GM23338 (cell line): Measurements from ENCODE around the gene ERC2. TPM values are rescaled to one million over a fixed set of nuclear protein-coding genes. Genes with fewer than 3 reads are reported as not detected.

ENCODE experiments used
- ATAC-seq: fragments of 200-7000 bp; cut with Tn5 transposase; 3 replicates; pipeline ENCODE4 v1.9.1; 2020
- DNase-seq: peaks from one replicate; pipeline ENCODE4 v3.0.0-alpha.2; 2015; ENCODE audit warnings: low spot score
- H2AFZ ChIP-seq: fragments of 200-600 bp; sonication (generic); 2 replicates; pipeline ENCODE4 v1.8.0; 2016; ENCODE audit warnings: antibody characterized with exemption, mild to moderate bottlenecking, moderate library complexity
- H3F3A ChIP-seq: fragments of 200-600 bp; sonication (generic); replicated peaks from 2 replicates; pipeline ENCODE4 v1.8.0; 2017; ENCODE audit warnings: antibody characterized with exemption, mixed run types, low read depth
- H3K27ac ChIP-seq: fragments of 200-600 bp; sonication (generic); 2 replicates; pipeline ENCODE4 v1.6.1; 2016; ENCODE audit warnings: low read depth
- H3K27me3 ChIP-seq: fragments of 200-600 bp; sonication (generic); 2 replicates; pipeline ENCODE4 v1.8.0; 2016; ENCODE audit warnings: mild to moderate bottlenecking, mixed run types, moderate library complexity; ENCODE audit not compliant: insufficient read depth
- H3K36me3 ChIP-seq: fragments of 200-600 bp; sonication (generic); 2 replicates; pipeline ENCODE4 v1.8.0; 2016; ENCODE audit warnings: mild to moderate bottlenecking; ENCODE audit not compliant: insufficient read depth
- H3K4me1 ChIP-seq: fragments of 200-600 bp; sonication (generic); 2 replicates; pipeline ENCODE4 v1.8.0; 2016; ENCODE audit warnings: mild to moderate bottlenecking, moderate library complexity; ENCODE audit not compliant: insufficient read depth
- H3K4me2 ChIP-seq: fragments of 200-600 bp; sonication (generic); 2 replicates; pipeline ENCODE4 v1.7.1; 2017; ENCODE audit warnings: mixed run types
- H3K4me3 ChIP-seq: fragments of 200-600 bp; sonication (generic); 2 replicates; pipeline ENCODE4 v1.6.1; 2016; ENCODE audit warnings: mixed run types
- H3K79me2 ChIP-seq: fragments of 200-600 bp; sonication (generic); replicated peaks from 2 replicates; pipeline ENCODE4 v1.8.0; 2017; ENCODE audit warnings: mild to moderate bottlenecking; ENCODE audit not compliant: insufficient read depth
- H3K9me2 ChIP-seq: fragments of 200-600 bp; sonication (generic); 2 replicates; pipeline ENCODE4 v1.8.0; 2017; ENCODE audit not compliant: insufficient read depth
- H4K20me1 ChIP-seq: fragments of 200-600 bp; sonication (generic); replicated peaks from 2 replicates; pipeline ENCODE4 v1.8.0; 2017; ENCODE audit warnings: mild to moderate bottlenecking; ENCODE audit not compliant: insufficient read depth
- H3K27ac Mint-ChIP-seq: 2 replicates; pipeline ENCODE4 v1.8.0; 2020; ENCODE audit warnings: inconsistent platforms, mild to moderate bottlenecking, moderate library complexity, mixed read lengths
- H3K27me3 Mint-ChIP-seq: 3 replicates; pipeline ENCODE4 v1.8.0; 2022; ENCODE audit warnings: low read depth, mild to moderate bottlenecking, moderate library complexity, mixed read lengths, inconsistent platforms; ENCODE audit not compliant: insufficient read depth, poor library complexity
- H3K36me3 Mint-ChIP-seq: 3 replicates; pipeline ENCODE4 v1.8.0; 2021; ENCODE audit warnings: low read depth, mild to moderate bottlenecking, inconsistent platforms, moderate library complexity, mixed read lengths
- H3K4me1 Mint-ChIP-seq: 3 replicates; pipeline ENCODE4 v1.8.0; 2020; ENCODE audit warnings: mild to moderate bottlenecking, inconsistent platforms, mixed read lengths
- H3K4me3 Mint-ChIP-seq: 3 replicates; pipeline ENCODE4 v1.8.0; 2021; ENCODE audit warnings: moderate library complexity, mild to moderate bottlenecking, inconsistent platforms, mixed read lengths
- H3K9me3 Mint-ChIP-seq: 3 replicates; pipeline ENCODE4 v1.8.0; 2020; ENCODE audit warnings: moderate library complexity, mild to moderate bottlenecking, inconsistent platforms, mixed read lengths
- CREB1 ChIP-seq: fragments of 250-450 bp; sonication (Bioruptor Pico); IDR thresholded peaks from 2 replicates; pipeline ENCODE4 v1.5.0; 2020; ENCODE audit warnings: low read depth, mild to moderate bottlenecking, moderate library complexity
- EZH2phosphoT487 ChIP-seq: fragments of 200-600 bp; sonication (generic); IDR thresholded peaks from one replicate; pipeline ENCODE4 v1.8.1; 2018; ENCODE audit warnings: antibody characterized with exemption; ENCODE audit not compliant: unreplicated experiment
- JUNB ChIP-seq: IDR thresholded peaks from one replicate; pipeline ENCODE4 v1.6.1; 2016; ENCODE audit warnings: antibody characterized with exemption; ENCODE audit not compliant: unreplicated experiment
- POLR2AphosphoS5 ChIP-seq: IDR thresholded peaks from 2 replicates; pipeline ENCODE4 v1.6.1; 2016; ENCODE audit warnings: antibody characterized with exemption, low read depth
- STAT1 ChIP-seq: IDR thresholded peaks from one replicate; pipeline ENCODE4 v1.6.1; 2016; ENCODE audit warnings: antibody characterized with exemption; ENCODE audit not compliant: unreplicated experiment
- ZNF114 ChIP-seq: fragments of 250-450 bp; sonication (Bioruptor Pico); IDR thresholded peaks from 2 replicates; pipeline ENCODE4 v1.5.0; 2020; ENCODE audit warnings: mild to moderate bottlenecking, moderate library complexity
- ZNF331 ChIP-seq: fragments of 250-450 bp; sonication (Bioruptor Pico); IDR thresholded peaks from 2 replicates; pipeline ENCODE4 v1.5.0; 2020; ENCODE audit warnings: low read depth, mild to moderate bottlenecking, moderate library complexity
- polyA plus RNA-seq: library from polyadenylated mRNA; unstranded; fragments of >200 nt; fragmentation: Nextera tagmentation; extraction: Ambion mirVana; gene quantifications from 2 replicates; pipeline ENCODE4 v1.2.1, GENCODE V29; 2016
- total RNA-seq: library from RNA; depleted of rRNA; stranded (reverse); fragments of >200 nt; shearing (Covaris generic); gene quantifications from 2 replicates; pipeline ENCODE4 v1.2.3, GENCODE V29; 2014
- TF ChIP-seq, protein P1 (sequence below): IDR thresholded peaks from one replicate; pipeline ENCODE4 v1.6.1; 2018; ENCODE audit warnings: antibody characterized with exemption; ENCODE audit not compliant: unreplicated experiment
- TF ChIP-seq, protein P2 (sequence below), 2 experiments: fragments of 200-600 bp in 1 of 2; sonication (generic) in 1 of 2; conservative IDR thresholded peaks; 2 replicates each; pipeline versions ENCODE4 v1.5.1 to v1.6.1; 2016 to 2017; ENCODE audit warnings: antibody characterized with exemption in 2 of 2, low read depth in 2 of 2, mild to moderate bottlenecking in 2 of 2, moderate library complexity in 1 of 2
- TF ChIP-seq, protein P3 (sequence below): IDR thresholded peaks from 2 replicates; pipeline ENCODE4 v1.6.1; 2016; ENCODE audit warnings: antibody characterized with exemption

Gene ERC2
- total and polyA plus RNA-seq, 2 experiments from 2014 or later, result 11.8 to 13.7 TPM

DNA sequence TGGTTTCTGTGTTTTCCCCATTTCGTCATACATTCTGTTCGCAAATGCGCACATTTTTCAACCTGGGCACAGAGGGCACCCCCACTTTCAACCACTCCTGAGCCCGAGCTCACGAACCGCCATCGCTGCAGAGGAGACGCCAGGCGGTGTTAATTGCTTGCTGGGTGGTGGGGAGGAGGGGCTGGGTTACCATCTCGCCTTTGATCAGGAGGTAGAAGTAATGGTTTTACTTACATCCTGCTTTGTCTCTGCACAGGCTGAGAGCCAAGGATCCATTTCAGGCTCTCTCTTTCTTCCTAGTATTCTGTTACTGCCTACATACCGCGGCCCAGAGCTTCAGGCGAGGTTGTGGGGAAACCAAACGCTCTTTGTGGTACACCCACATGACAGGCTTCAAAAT is 803.9 kb downstream of the ERC2 start:
- no peaks in the 10 kb centered on the region for H3K36me3 Mint-ChIP-seq
- H3K27me3 ChIP-seq, result no peaks in the 10 kb centered on the region
- H3K4me1 ChIP-seq, result peaks cover 38% of the 10 kb centered on the region
- no peaks in the 10 kb centered on the region for H3F3A ChIP-seq
- peaks cover 10% of the 10 kb centered on the region for H3K9me2 ChIP-seq
- no peaks in the 10 kb centered on the region for H3K9me3 Mint-ChIP-seq
- H2AFZ ChIP-seq, result peak overlapping the region; percentile 79
- peaks cover 4% of the 10 kb centered on the region for H3K27me3 Mint-ChIP-seq
- peak overlapping the region; percentile 7 for H3K4me2 ChIP-seq
- H3K4me3 Mint-ChIP-seq, result no peak overlapping the region
- no peak overlapping the region for H3K4me3 ChIP-seq
- no peaks in the 10 kb centered on the region for H3K36me3 ChIP-seq
- H3K4me1 Mint-ChIP-seq, result peaks cover 43% of the 10 kb centered on the region
- no peaks in the 10 kb centered on the region for H3K79me2 ChIP-seq
- TF ChIP-seq ZNF331 (CRISPR knock-in tag), result no peak
- TF ChIP-seq POLR2AphosphoS5, result no peak
- no peak for TF ChIP-seq EZH2phosphoT487
- no peak for TF ChIP-seq ZNF114
- TF ChIP-seq JUNB, result no peak
- TF ChIP-seq, protein P1, sequence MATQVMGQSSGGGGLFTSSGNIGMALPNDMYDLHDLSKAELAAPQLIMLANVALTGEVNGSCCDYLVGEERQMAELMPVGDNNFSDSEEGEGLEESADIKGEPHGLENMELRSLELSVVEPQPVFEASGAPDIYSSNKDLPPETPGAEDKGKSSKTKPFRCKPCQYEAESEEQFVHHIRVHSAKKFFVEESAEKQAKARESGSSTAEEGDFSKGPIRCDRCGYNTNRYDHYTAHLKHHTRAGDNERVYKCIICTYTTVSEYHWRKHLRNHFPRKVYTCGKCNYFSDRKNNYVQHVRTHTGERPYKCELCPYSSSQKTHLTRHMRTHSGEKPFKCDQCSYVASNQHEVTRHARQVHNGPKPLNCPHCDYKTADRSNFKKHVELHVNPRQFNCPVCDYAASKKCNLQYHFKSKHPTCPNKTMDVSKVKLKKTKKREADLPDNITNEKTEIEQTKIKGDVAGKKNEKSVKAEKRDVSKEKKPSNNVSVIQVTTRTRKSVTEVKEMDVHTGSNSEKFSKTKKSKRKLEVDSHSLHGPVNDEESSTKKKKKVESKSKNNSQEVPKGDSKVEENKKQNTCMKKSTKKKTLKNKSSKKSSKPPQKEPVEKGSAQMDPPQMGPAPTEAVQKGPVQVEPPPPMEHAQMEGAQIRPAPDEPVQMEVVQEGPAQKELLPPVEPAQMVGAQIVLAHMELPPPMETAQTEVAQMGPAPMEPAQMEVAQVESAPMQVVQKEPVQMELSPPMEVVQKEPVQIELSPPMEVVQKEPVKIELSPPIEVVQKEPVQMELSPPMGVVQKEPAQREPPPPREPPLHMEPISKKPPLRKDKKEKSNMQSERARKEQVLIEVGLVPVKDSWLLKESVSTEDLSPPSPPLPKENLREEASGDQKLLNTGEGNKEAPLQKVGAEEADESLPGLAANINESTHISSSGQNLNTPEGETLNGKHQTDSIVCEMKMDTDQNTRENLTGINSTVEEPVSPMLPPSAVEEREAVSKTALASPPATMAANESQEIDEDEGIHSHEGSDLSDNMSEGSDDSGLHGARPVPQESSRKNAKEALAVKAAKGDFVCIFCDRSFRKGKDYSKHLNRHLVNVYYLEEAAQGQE, result no peak
- no peaks in the 10 kb centered on the region for H4K20me1 ChIP-seq
- H3K27ac ChIP-seq, result no peak overlapping the region
- ATAC-seq, result peak; percentile 68
- no peak overlapping the region for H3K27ac Mint-ChIP-seq
- DNase-seq, result peak; percentile 52

DNA sequence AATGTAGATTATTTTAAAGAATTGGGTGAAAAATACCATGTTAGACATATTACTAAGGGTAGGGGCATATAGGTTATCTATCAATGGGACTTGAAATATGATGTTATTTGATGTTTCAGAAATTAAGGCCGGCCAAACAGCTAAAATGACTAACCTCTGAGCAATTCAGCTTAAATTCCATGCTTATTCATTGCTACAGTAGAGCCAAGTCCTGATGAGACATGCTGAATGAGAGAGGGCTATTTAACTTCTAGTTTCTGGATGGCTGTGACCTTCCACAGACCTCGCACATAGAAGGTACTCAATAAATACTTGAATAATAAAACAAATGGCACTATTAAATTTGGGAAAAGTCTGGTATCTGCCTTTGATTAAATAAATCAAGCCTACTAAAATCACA is 805.6 kb downstream of the ERC2 start:
- Mint-ChIP-seq H3K27ac (no peak overlapping the region), H3K4me1 (peaks cover 57% of the 10 kb centered on the region), H3K9me3 (no peaks in the 10 kb centered on the region), H3K4me3 (no peak overlapping the region; the same call in 2 of the 3 replicates), H3K36me3 (no peaks in the 10 kb centered on the region), H3K27me3 (peaks cover 8% of the 10 kb centered on the region)
- H4K20me1 ChIP-seq, result no peaks in the 10 kb centered on the region
- ATAC-seq (no peak), DNase-seq (no peak)
- no peaks in the 10 kb centered on the region for H3K27me3 ChIP-seq
- H3K79me2 ChIP-seq, result no peaks in the 10 kb centered on the region
- no peak overlapping the region for H2AFZ ChIP-seq
- H3K36me3 ChIP-seq, result no peaks in the 10 kb centered on the region
- no peak overlapping the region for H3K4me2 ChIP-seq
- H3K9me2 ChIP-seq, result peaks cover 6% of the 10 kb centered on the region
- H3K4me3 ChIP-seq, result no peak overlapping the region
- peaks cover 49% of the 10 kb centered on the region for H3K4me1 ChIP-seq
- H3K27ac ChIP-seq, result no peak overlapping the region
- H3F3A ChIP-seq, result peaks cover 7% of the 10 kb centered on the region; the same call in 1 of the 2 replicates
- TF ChIP-seq, protein P2, sequence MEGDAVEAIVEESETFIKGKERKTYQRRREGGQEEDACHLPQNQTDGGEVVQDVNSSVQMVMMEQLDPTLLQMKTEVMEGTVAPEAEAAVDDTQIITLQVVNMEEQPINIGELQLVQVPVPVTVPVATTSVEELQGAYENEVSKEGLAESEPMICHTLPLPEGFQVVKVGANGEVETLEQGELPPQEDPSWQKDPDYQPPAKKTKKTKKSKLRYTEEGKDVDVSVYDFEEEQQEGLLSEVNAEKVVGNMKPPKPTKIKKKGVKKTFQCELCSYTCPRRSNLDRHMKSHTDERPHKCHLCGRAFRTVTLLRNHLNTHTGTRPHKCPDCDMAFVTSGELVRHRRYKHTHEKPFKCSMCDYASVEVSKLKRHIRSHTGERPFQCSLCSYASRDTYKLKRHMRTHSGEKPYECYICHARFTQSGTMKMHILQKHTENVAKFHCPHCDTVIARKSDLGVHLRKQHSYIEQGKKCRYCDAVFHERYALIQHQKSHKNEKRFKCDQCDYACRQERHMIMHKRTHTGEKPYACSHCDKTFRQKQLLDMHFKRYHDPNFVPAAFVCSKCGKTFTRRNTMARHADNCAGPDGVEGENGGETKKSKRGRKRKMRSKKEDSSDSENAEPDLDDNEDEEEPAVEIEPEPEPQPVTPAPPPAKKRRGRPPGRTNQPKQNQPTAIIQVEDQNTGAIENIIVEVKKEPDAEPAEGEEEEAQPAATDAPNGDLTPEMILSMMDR (conservative IDR thresholded peaks at IDR 0.05; ENCODE audit: low read depth in 2 of 2), result no peak
- TF ChIP-seq STAT1, result no peak
- TF ChIP-seq, protein P3, sequence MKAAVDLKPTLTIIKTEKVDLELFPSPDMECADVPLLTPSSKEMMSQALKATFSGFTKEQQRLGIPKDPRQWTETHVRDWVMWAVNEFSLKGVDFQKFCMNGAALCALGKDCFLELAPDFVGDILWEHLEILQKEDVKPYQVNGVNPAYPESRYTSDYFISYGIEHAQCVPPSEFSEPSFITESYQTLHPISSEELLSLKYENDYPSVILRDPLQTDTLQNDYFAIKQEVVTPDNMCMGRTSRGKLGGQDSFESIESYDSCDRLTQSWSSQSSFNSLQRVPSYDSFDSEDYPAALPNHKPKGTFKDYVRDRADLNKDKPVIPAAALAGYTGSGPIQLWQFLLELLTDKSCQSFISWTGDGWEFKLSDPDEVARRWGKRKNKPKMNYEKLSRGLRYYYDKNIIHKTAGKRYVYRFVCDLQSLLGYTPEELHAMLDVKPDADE, result no peak
- TF ChIP-seq CREB1, result no peak
- TF ChIP-seq JUNB, result no peak
- TF ChIP-seq, protein P1, result no peak
- no peak for TF ChIP-seq POLR2AphosphoS5
- no peak for TF ChIP-seq ZNF114
